Sigmoid colon (tissue), 7 donors: ENCODE measurements around the gene TENM4. TPM values are rescaled to one million over a fixed set of nuclear protein-coding genes. Genes with fewer than 3 reads are reported as not detected.
"Not testable (repeated sequence)": the region's sequence is repeated elsewhere in the genome, so short reads cannot be mapped to it uniquely, and the experiment has no call there.

Source experiments
- DNase-seq: peaks from one replicate; pipeline ENCODE4 v3.0.0-alpha.2; 2019
- H3K27ac ChIP-seq, 4 donors: fragments of 200-600 bp; sonication (generic); one replicate each; pipeline ENCODE4 v1.5.1; 2016 to 2019; ENCODE audit warnings: mild to moderate bottlenecking in 1 of 4
- H3K27me3 ChIP-seq, 3 donors: fragments of 200-600 bp; sonication (generic); one replicate each; pipeline ENCODE4 v1.5.1; 2019; ENCODE audit warnings: mild to moderate bottlenecking in 1 of 3
- H3K36me3 ChIP-seq, 4 donors: fragments of 200-600 bp; sonication (generic); one replicate each; pipeline ENCODE4 v1.5.1; 2016 to 2019
- H3K4me1 ChIP-seq, 4 donors: fragments of 200-600 bp; sonication (generic); one replicate each; pipeline ENCODE4 v1.5.1; 2017 to 2019
- H3K4me3 ChIP-seq, 4 donors: fragments of 200-600 bp; sonication (generic); one replicate each; pipeline ENCODE4 v1.5.1; 2017 to 2019; ENCODE audit warnings: mild to moderate bottlenecking in 2 of 4, moderate library complexity in 1 of 4
- H3K9me3 ChIP-seq, 4 donors: fragments of 200-600 bp in 3 of 4; sonication (generic) in 3 of 4; one replicate each; pipeline versions ENCODE4 v1.5.1 to v1.6.1; 2013 to 2019
- CTCF ChIP-seq, 4 experiments: fragments of 450-650 bp in 3 of 4; fragments of 200-600 bp in 1 of 4; IDR thresholded peaks; one replicate each; pipeline ENCODE4 v1.5.1; 2016 to 2019; ENCODE audit warnings: antibody characterized with exemption in 4 of 4, mild to moderate bottlenecking in 3 of 4, moderate library complexity in 2 of 4
- EP300 ChIP-seq, 4 donors: sonication (generic); formaldehyde crosslinking; IDR thresholded peaks; one replicate each; pipeline ENCODE4 v1.6.1; 2017; ENCODE audit warnings: antibody characterized with exemption in 4 of 4
- POLR2A ChIP-seq, 2 donors: fragments of 450-650 bp; IDR thresholded peaks; one replicate each; pipeline ENCODE4 v1.6.1; 2016; ENCODE audit warnings: antibody characterized with exemption in 2 of 2, mild to moderate bottlenecking in 2 of 2, moderate library complexity in 2 of 2
- POLR2AphosphoS5 ChIP-seq, 4 donors: sonication (generic); formaldehyde crosslinking; IDR thresholded peaks; one replicate each; pipeline ENCODE4 v1.6.1; 2017; ENCODE audit warnings: antibody characterized with exemption in 4 of 4
- WGBS, 2 donors: extraction: QIAGEN DNeasy Blood & Tissue Kit; methylation state at CpG; one replicate each; pipeline ENCODE4 v1.1.7; 2013; 5-methylcytosine and 5-hydroxymethylcytosine counted together
- intact Hi-C: fragments of 100-400 bp; cut with DNase I; formaldehyde crosslinking; loops from one replicate; pipeline ENCODE4 v1.15.1; 2023
- polyA plus RNA-seq, 3 donors: library from polyadenylated mRNA; stranded (reverse); fragments of 200-250 nt; gene quantifications; one replicate each; pipeline ENCODE4 v1.2.3, GENCODE V29; 2013
- total RNA-seq, 4 donors: library from RNA; depleted of rRNA; stranded (reverse); fragments of >200 nt; gene quantifications; one replicate each; pipeline ENCODE4 v1.1.0, GENCODE V29; 2016
- donor health status: healthy with polysubstance abuse.
- donor health status: Bipolar disorder and iron deficiency.
- donor health status: healthy.

TENM4 gene
- total and polyA plus RNA-seq, 7 donors: 0.23 to 14.6 (median 1.9) TPM; not detected in 1

DNA sequence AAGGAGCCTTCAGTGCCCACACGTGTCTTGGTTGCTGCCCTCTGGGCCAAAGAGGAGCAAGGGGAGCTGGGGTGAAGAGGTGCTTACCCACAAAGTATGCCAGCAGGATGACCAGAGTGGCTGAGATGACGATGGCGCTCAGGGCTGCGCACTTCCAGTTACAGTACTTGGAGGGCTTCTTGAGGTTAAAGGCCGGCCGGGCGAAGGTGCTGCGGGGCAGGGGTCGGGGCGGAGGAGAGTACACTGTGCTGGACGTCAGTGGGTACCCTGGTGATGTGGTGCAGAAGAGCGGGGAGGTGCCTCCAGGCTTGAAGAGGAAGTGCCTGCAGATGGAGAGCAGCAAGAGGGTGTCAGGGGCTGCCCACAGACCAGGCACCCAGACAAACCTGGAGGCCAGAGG lies 551.1 kb downstream of the TENM4 start:
- WGBS, 2 donors: 90 to 92% methylated on average over 12 of the region's 12 CpGs
- DNase-seq: no peak
- H3K4me3 ChIP-seq: no peak overlapping the region
- no peaks in the 10 kb centered on the region for H3K27me3 ChIP-seq
- intact Hi-C loops: no loop called here
- H3K27ac ChIP-seq: no peak overlapping the region
- TF ChIP-seq EP300 (IDR thresholded peaks at IDR 0.05) (no peak), POLR2AphosphoS5 (IDR thresholded peaks at IDR 0.05) (no peak), CTCF (IDR thresholded peaks at IDR 0.05) (no peak)
- H3K9me3 ChIP-seq: no peaks in the 10 kb centered on the region
- no peaks in the 10 kb centered on the region for H3K4me1 ChIP-seq
- no peaks in the 10 kb centered on the region for H3K36me3 ChIP-seq

- no peak for DNase-seq
- intact Hi-C loops: no loop called here
- H3K9me3 ChIP-seq: no peaks in the 10 kb centered on the region
- no peak overlapping the region for H3K4me3 ChIP-seq
- TF ChIP-seq CTCF (IDR thresholded peaks at IDR 0.05): no peak
- TF ChIP-seq EP300 (IDR thresholded peaks at IDR 0.05): no peak
- TF ChIP-seq POLR2A (IDR thresholded peaks at IDR 0.05): no peak
- no peak for TF ChIP-seq POLR2AphosphoS5 (IDR thresholded peaks at IDR 0.05)
- H3K4me1 ChIP-seq: no peaks in the 10 kb centered on the region
- 49 to 75% methylated on average over 3 of the region's 3 CpGs for WGBS, 2 donors
- no peaks in the 10 kb centered on the region for H3K27me3 ChIP-seq
- H3K36me3 ChIP-seq: no peaks in the 10 kb centered on the region
- no peak overlapping the region for H3K27ac ChIP-seq
Measured at GRCh38 chr11:78886616-78887015, 554.2 kb downstream of the TENM4 start.

DNA sequence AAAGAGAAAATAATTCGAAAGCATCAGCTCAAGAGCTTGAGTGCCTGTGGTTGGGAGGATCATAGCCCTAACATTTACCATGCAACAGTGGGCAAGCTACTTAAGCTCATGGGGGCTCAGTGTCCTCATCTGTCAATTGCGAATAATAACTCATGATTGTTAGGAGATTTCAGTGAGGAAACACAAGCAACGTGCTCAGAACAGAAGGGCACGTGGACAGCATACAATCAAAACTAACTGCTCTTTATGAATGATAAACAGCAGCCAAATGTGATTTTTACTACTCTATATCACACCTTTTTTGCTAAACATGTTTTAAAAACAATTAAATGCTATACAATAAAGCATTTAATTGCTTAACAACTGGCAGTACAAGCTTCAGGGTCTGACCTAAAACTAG lies 556.1 kb downstream of the TENM4 start:
- Histone ChIP-seq H3K27me3 (no peaks in the 10 kb centered on the region), H3K4me1 (no peaks in the 10 kb centered on the region), H3K9me3 (no peaks in the 10 kb centered on the region), H3K27ac (no peak overlapping the region), H3K4me3 (no peak overlapping the region), H3K36me3 (no peaks in the 10 kb centered on the region)
- no peak for TF ChIP-seq CTCF (IDR thresholded peaks at IDR 0.05)
- TF ChIP-seq POLR2AphosphoS5 (IDR thresholded peaks at IDR 0.05): no peak
- TF ChIP-seq EP300 (IDR thresholded peaks at IDR 0.05): no peak
- no peak for TF ChIP-seq POLR2A (IDR thresholded peaks at IDR 0.05)
- DNase-seq: no peak
- WGBS, 2 donors: 51 to 75% methylated on average over 4 of the region's 4 CpGs
- intact Hi-C loops: no loop called here

GRCh38 chr11:78883506-78883905 lies 557.3 kb downstream of the TENM4 start:
- 92 to 93% methylated on average over 5 of the region's 5 CpGs for WGBS, 2 donors
- no peaks in the 10 kb centered on the region for H3K27me3 ChIP-seq
- H3K9me3 ChIP-seq: no peaks in the 10 kb centered on the region
- H3K27ac ChIP-seq: no peak overlapping the region
- intact Hi-C loops: no loop called here
- no peaks in the 10 kb centered on the region for H3K36me3 ChIP-seq
- no peak overlapping the region for H3K4me3 ChIP-seq
- TF ChIP-seq EP300 (IDR thresholded peaks at IDR 0.05) (no peak), POLR2A (IDR thresholded peaks at IDR 0.05) (no peak), CTCF (IDR thresholded peaks at IDR 0.05) (no peak), POLR2AphosphoS5 (IDR thresholded peaks at IDR 0.05) (no peak)
- no peak for DNase-seq
- H3K4me1 ChIP-seq: no peaks in the 10 kb centered on the region

DNA sequence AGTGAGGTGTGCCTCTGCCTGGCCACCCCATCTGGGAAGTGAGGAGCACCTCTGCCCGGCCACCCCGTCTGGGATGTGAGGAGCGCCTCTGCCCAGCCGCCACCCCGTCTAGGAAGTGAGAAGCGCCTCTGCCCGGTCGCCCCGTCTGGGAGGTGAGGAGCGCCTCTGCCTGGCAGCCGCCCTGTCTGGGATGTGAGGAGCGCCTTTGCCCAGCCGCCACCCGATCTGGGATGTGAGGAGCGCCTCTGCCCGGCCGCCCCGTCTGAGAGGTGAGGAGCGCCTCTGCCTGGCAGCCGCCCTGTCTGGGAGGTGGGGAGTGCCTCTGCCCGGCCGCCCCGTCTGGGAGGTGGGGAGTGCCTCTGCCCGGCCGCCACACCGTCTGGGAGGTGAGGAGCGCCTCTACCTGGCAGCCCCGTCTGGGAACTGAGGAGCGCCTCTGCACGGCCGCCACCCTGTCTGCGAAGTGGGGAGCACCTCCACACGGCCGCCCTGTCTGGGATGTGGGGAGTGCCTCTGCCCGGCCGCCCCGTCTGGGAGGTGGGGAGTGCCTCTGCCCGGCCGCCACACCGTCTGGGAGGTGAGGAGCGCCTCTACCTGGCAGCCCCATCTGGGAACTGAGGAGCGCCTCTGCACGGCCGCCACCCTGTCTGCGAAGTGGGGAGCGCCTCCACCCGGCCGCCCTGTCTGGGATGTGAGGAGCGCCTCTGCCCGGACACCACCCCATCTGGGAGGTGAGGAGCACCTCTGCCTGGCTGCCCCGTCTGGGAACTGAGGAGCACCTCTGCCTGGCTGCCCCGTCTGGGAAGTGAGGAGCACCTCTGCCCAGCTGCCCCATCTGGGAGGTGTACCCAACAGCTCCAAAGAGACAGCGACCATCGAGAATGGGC lies 561.5 kb downstream of the TENM4 start:
- H3K4me3 ChIP-seq, H3K27ac ChIP-seq, intact Hi-C loops, DNase-seq, H3K27me3 ChIP-seq, H3K4me1 ChIP-seq, H3K9me3 ChIP-seq, H3K36me3 ChIP-seq: not testable (repeated sequence)
- WGBS, 2 donors: 94 to 97% methylated on average over 54 of the region's 54 CpGs
